Measurements from ENCODE around the gene SCEL.
"Not testable (repeated sequence)": the region's sequence is repeated elsewhere in the genome, so short reads cannot be mapped to it uniquely, and the experiment has no call there.

Gene SCEL

DNA sequence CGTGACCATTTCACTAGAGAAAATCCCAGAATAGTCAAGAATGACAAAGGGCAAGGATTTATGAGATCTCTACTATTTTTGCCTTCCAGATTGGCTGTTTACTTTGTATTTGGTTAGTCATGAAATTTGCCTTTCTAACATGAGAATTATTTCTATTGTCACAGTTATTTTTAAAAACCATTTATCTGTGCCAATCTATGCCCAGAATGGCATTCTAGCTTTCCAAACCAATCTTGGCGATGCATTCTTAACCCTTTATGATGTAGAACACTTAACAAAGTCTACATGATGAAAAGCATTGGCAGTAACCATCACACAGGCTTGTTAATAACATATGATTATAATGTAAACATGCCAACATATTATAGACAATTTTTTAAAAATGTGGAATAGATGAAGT is 65.2 kb downstream of the SCEL start:
- Histone ChIP-seq H3K9me3 (ENCODE audit: control insufficient read depth in 2 of 2, low read length in 2 of 2) (no peaks in the 10 kb centered on the region), H3K36me3 (ENCODE audit: control insufficient read depth in 2 of 2, insufficient read depth in 2 of 2, low read length in 2 of 2) (no peaks in the 10 kb centered on the region), H3K4me3 (ENCODE audit: low read length in 2 of 2) (no peak overlapping the region), H3K27ac (ENCODE audit: low read length) (no peak overlapping the region), H3K4me1 (ENCODE audit: control insufficient read depth, insufficient read depth, low read length) (no peaks in the 10 kb centered on the region), H3K9ac (ENCODE audit: low read length in 2 of 2) (no peak overlapping the region), H3K27me3 (ENCODE audit: control insufficient read depth in 1 of 2, insufficient read depth in 2 of 2, low read length in 2 of 2) (no peaks in the 10 kb centered on the region)

DNA sequence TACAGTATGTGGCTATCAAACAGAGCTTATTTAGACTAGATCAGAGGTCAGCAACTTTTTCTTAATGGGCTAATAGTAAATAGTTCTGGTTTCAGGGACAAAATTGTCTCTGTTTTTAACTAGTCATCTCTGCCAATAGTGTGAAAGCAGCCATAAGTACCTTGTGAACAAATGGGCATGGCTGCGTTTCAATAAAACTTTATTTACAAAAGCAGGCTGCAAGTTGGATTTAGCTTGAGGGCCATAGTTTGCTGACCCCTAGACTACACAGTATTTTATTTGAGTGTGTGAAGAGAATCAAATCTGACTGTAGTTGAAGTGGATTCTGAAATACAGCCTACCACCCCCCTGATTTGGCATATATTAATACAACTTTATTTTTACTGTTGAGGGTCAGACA is 75.6 kb downstream of the SCEL start:
- H3K9me3 ChIP-seq (ENCODE audit: control insufficient read depth in 2 of 2, low read length in 2 of 2), result no peaks in the 10 kb centered on the region
- no peaks in the 10 kb centered on the region for H3K4me1 ChIP-seq (ENCODE audit: control insufficient read depth, insufficient read depth, low read length)
- no peak overlapping the region for H3K9ac ChIP-seq (ENCODE audit: low read length in 2 of 2)
- H3K27ac ChIP-seq (ENCODE audit: low read length), result no peak overlapping the region
- H3K27me3 ChIP-seq (ENCODE audit: control insufficient read depth in 1 of 2, insufficient read depth in 2 of 2, low read length in 2 of 2), result no peaks in the 10 kb centered on the region
- no peak overlapping the region for H3K4me3 ChIP-seq (ENCODE audit: low read length in 2 of 2)
- no peaks in the 10 kb centered on the region for H3K36me3 ChIP-seq (ENCODE audit: control insufficient read depth in 2 of 2, insufficient read depth in 2 of 2, low read length in 2 of 2)

DNA sequence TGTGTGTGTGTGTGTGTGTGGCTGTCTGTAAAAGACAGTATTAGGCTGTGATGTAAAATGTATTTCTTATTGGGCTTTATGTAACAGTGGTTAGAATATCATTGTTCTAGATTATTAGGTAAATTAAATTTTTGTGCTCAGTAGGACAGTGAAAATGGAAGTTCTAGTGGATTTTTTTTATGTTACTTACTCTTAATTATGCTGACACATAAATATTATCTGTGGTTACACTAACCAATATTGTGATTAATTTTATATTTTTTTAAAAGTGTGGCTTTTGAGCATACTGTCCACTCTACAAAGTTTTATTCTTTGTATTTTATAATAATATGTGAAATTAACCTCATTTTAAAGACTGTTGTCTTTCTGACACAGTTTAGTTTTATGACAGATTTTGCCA is 80.5 kb downstream of the SCEL start:
- Histone ChIP-seq H3K27ac (ENCODE audit: low read length) (no peak overlapping the region), H3K27me3 (ENCODE audit: control insufficient read depth in 1 of 2, insufficient read depth in 2 of 2, low read length in 2 of 2) (no peaks in the 10 kb centered on the region), H3K36me3 (ENCODE audit: control insufficient read depth in 2 of 2, insufficient read depth in 2 of 2, low read length in 2 of 2) (no peaks in the 10 kb centered on the region), H3K4me3 (ENCODE audit: low read length in 2 of 2) (no peak overlapping the region), H3K9ac (ENCODE audit: low read length in 2 of 2) (no peak overlapping the region), H3K9me3 (ENCODE audit: control insufficient read depth in 2 of 2, low read length in 2 of 2) (no peaks in the 10 kb centered on the region), H3K4me1 (ENCODE audit: control insufficient read depth, insufficient read depth, low read length) (no peaks in the 10 kb centered on the region)

DNA sequence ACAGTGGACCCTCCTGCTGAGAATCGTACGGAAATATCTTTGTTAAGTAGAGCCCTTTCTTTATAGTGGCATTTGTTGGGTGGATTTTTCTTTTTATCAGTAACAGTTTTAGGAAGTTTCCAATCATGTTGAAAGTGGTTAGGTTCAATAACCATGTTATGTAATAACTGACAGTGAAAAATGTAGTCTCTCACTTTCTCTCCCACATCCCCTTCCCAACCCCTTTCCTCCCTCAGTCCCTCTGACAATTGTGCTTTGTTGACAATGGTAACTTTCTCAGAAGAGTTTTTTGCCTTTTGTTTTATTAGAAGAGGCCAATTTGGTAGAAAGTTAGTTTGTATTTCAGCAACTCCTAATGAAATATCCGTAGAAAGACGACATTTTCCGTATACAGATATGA is 84.1 kb downstream of the SCEL start:
- H3K27me3 ChIP-seq (ENCODE audit: control insufficient read depth in 1 of 2, insufficient read depth in 2 of 2, low read length in 2 of 2), result no peaks in the 10 kb centered on the region
- no peak overlapping the region for H3K9ac ChIP-seq (ENCODE audit: low read length in 2 of 2)
- H3K4me3 ChIP-seq (ENCODE audit: low read length in 2 of 2), result no peak overlapping the region
- no peaks in the 10 kb centered on the region for H3K9me3 ChIP-seq (ENCODE audit: control insufficient read depth in 2 of 2, low read length in 2 of 2)
- no peak overlapping the region for H3K27ac ChIP-seq (ENCODE audit: low read length)
- no peaks in the 10 kb centered on the region for H3K36me3 ChIP-seq (ENCODE audit: control insufficient read depth in 2 of 2, insufficient read depth in 2 of 2, low read length in 2 of 2)
- H3K4me1 ChIP-seq (ENCODE audit: control insufficient read depth, insufficient read depth, low read length), result no peaks in the 10 kb centered on the region

DNA sequence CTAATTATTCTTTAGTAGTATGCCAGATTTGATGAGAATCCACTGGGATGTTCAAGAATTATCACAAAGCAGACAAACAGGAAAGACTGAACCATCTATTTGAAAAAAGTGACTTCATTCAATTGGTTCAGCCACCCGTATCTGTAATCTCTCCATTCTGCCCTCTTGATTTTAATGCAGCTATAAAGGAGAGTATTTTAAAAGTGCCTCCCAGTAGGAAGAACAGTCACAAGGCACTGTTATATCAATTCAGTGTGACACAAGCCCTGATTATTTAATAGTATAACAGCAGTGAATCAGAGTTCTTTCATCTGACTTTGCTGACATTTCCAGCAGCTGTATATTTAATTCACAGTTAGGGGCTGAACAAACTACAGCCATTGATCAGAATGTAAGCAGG is 84.6 kb downstream of the SCEL start:
- H3K4me3 ChIP-seq (ENCODE audit: low read length in 2 of 2), result no peak overlapping the region
- no peaks in the 10 kb centered on the region for H3K36me3 ChIP-seq (ENCODE audit: control insufficient read depth in 2 of 2, insufficient read depth in 2 of 2, low read length in 2 of 2)
- no peaks in the 10 kb centered on the region for H3K27me3 ChIP-seq (ENCODE audit: control insufficient read depth in 1 of 2, insufficient read depth in 2 of 2, low read length in 2 of 2)
- H3K4me1 ChIP-seq (ENCODE audit: control insufficient read depth, insufficient read depth, low read length), result no peaks in the 10 kb centered on the region
- H3K27ac ChIP-seq (ENCODE audit: low read length), result no peak overlapping the region
- no peak overlapping the region for H3K9ac ChIP-seq (ENCODE audit: low read length in 2 of 2)
- H3K9me3 ChIP-seq (ENCODE audit: control insufficient read depth in 2 of 2, low read length in 2 of 2), result no peaks in the 10 kb centered on the region

DNA sequence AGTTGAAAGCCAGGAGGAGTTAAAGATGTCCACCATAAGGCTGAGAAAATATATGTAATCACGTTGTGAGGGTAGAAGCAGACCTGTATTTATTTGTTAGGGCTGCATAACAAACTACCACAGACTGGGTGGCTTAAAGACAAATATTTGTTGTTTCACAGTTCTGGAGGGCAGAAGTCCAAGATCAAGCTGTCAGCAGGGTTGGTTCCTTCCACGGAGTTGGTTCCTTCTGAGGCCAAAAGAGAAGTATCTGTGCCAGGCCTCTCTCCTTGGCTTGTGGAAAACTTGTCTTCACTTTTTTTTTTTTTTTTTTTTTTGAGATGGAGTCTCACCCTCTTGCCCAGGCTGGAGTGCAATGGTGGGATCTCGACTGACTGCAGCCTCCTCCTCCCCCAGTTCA is 88.3 kb downstream of the SCEL start:
- no peaks in the 10 kb centered on the region for H3K9me3 ChIP-seq (ENCODE audit: control insufficient read depth in 2 of 2, low read length in 2 of 2)
- H3K4me3 ChIP-seq (ENCODE audit: low read length in 2 of 2), result no peak overlapping the region
- H3K27ac ChIP-seq (ENCODE audit: low read length), result no peak overlapping the region
- no peaks in the 10 kb centered on the region for H3K4me1 ChIP-seq (ENCODE audit: control insufficient read depth, insufficient read depth, low read length)
- H3K36me3 ChIP-seq (ENCODE audit: control insufficient read depth in 2 of 2, insufficient read depth in 2 of 2, low read length in 2 of 2), result no peaks in the 10 kb centered on the region
- no peak overlapping the region for H3K9ac ChIP-seq (ENCODE audit: low read length in 2 of 2)
- H3K27me3 ChIP-seq (ENCODE audit: control insufficient read depth in 1 of 2, insufficient read depth in 2 of 2, low read length in 2 of 2), result no peaks in the 10 kb centered on the region

DNA sequence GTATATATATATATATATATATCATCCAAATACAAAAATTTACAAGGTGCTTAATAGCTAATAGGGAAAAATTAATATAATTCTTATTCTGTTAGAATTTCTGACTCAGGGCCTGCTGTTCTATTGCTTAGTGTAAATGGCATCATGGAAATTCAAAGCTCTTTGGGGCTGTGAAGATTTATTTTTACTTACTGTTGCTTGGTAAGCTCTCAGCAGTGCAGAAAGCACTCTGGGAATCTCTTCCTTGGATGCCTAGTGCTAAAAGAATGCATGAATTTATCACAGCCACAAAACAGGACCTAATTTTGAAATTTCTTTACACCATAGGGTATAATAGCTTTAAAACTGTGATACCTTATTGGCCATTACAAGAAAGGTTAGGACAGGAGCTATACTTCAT is 92.7 kb downstream of the SCEL start:
- no peaks in the 10 kb centered on the region for H3K9me3 ChIP-seq (ENCODE audit: control insufficient read depth in 2 of 2, low read length in 2 of 2)
- no peaks in the 10 kb centered on the region for H3K4me1 ChIP-seq (ENCODE audit: control insufficient read depth, insufficient read depth, low read length)
- H3K36me3 ChIP-seq (ENCODE audit: control insufficient read depth in 2 of 2, insufficient read depth in 2 of 2, low read length in 2 of 2), result no peaks in the 10 kb centered on the region
- no peak overlapping the region for H3K27ac ChIP-seq (ENCODE audit: low read length)
- no peak overlapping the region for H3K4me3 ChIP-seq (ENCODE audit: low read length in 2 of 2)
- no peaks in the 10 kb centered on the region for H3K27me3 ChIP-seq (ENCODE audit: control insufficient read depth in 1 of 2, insufficient read depth in 2 of 2, low read length in 2 of 2)
- H3K9ac ChIP-seq (ENCODE audit: low read length in 2 of 2), result no peak overlapping the region

DNA sequence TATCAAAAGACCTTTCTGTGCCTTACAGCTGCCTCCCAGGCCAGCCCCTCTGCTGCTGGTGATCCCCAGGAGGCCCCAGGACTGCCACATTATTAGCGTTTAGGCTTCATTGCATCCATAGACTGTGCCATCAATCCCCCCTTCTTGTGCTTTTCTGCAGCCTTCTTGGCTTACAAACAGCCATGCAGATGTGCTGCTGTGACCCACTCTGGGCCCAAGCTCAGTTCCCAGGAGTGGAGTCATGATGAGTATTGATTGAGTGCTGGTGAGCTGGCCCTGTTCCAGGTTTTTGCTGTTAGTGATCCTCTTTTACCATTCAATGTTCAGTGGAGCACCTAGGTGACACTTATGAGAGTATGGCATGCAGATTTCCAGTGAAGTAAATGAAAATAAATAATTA is 102.1 kb downstream of the SCEL start:
- Histone ChIP-seq H3K9me3 (ENCODE audit: control insufficient read depth in 2 of 2, low read length in 2 of 2) (no peaks in the 10 kb centered on the region), H3K27ac (ENCODE audit: low read length) (no peak overlapping the region), H3K9ac (ENCODE audit: low read length in 2 of 2) (no peak overlapping the region), H3K27me3 (ENCODE audit: control insufficient read depth in 1 of 2, insufficient read depth in 2 of 2, low read length in 2 of 2) (no peaks in the 10 kb centered on the region), H3K4me1 (ENCODE audit: control insufficient read depth, insufficient read depth, low read length) (no peaks in the 10 kb centered on the region), H3K36me3 (ENCODE audit: control insufficient read depth in 2 of 2, insufficient read depth in 2 of 2, low read length in 2 of 2) (no peaks in the 10 kb centered on the region), H3K4me3 (ENCODE audit: low read length in 2 of 2) (no peak overlapping the region)

DNA sequence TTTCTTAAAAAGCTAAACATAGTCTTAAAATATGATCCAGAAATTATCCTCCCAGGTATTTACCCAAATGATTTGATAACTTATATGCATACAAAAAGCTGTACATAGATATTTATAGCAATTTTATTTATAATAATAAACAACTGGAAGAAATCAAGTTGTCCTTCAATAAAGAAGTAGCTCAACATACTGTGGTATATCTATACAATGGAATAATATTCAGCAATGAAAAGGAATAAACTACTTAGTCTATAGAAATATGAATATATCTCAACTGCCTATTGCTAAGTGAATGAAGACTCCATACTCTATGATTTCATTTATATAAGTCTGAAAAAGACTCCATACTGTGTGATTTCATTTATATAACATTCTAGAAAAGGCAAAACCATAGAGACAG is 114.9 kb downstream of the SCEL start:
- Histone ChIP-seq H3K27ac (ENCODE audit: low read length) (no peak overlapping the region), H3K27me3 (ENCODE audit: control insufficient read depth in 1 of 2, insufficient read depth in 2 of 2, low read length in 2 of 2) (no peaks in the 10 kb centered on the region), H3K4me3 (ENCODE audit: low read length in 2 of 2) (no peak overlapping the region), H3K9me3 (ENCODE audit: control insufficient read depth in 2 of 2, low read length in 2 of 2) (peaks cover 0 to 4% of the 10 kb centered on the region in 2 donors), H3K9ac (ENCODE audit: low read length in 2 of 2) (no peak overlapping the region), H3K36me3 (ENCODE audit: control insufficient read depth in 2 of 2, insufficient read depth in 2 of 2, low read length in 2 of 2) (no peaks in the 10 kb centered on the region), H3K4me1 (ENCODE audit: control insufficient read depth, insufficient read depth, low read length) (no peaks in the 10 kb centered on the region)

DNA sequence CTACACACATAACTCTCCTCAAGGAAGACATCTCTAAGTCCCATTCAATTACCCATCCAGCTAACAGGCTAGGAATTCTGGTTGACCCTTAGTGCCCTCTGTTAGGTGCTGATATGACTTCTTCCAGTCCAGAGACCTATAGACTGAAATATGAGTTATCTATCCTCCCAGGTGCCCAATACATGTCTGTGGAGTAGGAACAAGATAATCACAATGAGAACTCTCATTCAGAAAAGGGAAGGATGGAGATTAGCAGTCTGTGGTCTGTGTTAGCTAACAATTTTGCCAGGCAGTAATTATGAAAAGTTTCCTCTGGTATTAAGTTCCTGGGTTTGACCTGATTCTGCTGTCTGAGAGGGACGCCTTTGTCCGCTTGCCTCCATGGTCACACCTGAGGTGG is 117.8 kb downstream of the SCEL start:
- Histone ChIP-seq H3K27me3 (ENCODE audit: control insufficient read depth in 1 of 2, insufficient read depth in 2 of 2, low read length in 2 of 2) (no peaks in the 10 kb centered on the region), H3K27ac (ENCODE audit: low read length) (no peak overlapping the region), H3K9me3 (ENCODE audit: control insufficient read depth in 2 of 2, low read length in 2 of 2) (peaks cover 0 to 4% of the 10 kb centered on the region in 2 donors), H3K36me3 (ENCODE audit: control insufficient read depth in 2 of 2, insufficient read depth in 2 of 2, low read length in 2 of 2) (no peaks in the 10 kb centered on the region), H3K4me3 (ENCODE audit: low read length in 2 of 2) (no peak overlapping the region), H3K4me1 (ENCODE audit: control insufficient read depth, insufficient read depth, low read length) (no peaks in the 10 kb centered on the region), H3K9ac (ENCODE audit: low read length in 2 of 2) (no peak overlapping the region)

DNA sequence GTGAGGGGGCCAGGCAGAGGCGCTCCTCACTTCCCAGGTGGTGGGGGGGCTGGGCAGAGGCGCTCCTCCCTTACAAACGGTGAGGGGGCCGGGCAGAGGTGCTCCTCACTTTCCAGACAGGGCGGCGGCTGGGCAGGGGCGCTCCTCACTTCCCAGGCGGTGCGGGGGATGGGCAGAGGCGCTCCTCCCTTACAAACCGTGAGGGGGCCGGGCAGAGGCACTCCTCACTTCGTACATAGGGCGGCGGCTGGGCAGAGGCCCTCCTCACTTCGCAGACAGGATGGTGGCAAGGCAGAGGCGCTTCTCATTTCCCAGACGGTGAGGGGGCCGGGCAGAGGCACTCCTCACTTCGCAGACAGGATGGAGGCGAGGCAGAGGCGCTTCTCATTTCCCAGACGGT is 124.5 kb downstream of the SCEL start:
- H3K9ac ChIP-seq (ENCODE audit: low read length in 2 of 2); H3K4me1 ChIP-seq (ENCODE audit: control insufficient read depth, insufficient read depth, low read length); H3K36me3 ChIP-seq (ENCODE audit: control insufficient read depth in 2 of 2, insufficient read depth in 2 of 2, low read length in 2 of 2); H3K9me3 ChIP-seq (ENCODE audit: control insufficient read depth in 2 of 2, low read length in 2 of 2); H3K27me3 ChIP-seq (ENCODE audit: control insufficient read depth in 1 of 2, insufficient read depth in 2 of 2, low read length in 2 of 2); H3K4me3 ChIP-seq (ENCODE audit: low read length in 2 of 2); H3K27ac ChIP-seq (ENCODE audit: low read length): not testable (repeated sequence)

DNA sequence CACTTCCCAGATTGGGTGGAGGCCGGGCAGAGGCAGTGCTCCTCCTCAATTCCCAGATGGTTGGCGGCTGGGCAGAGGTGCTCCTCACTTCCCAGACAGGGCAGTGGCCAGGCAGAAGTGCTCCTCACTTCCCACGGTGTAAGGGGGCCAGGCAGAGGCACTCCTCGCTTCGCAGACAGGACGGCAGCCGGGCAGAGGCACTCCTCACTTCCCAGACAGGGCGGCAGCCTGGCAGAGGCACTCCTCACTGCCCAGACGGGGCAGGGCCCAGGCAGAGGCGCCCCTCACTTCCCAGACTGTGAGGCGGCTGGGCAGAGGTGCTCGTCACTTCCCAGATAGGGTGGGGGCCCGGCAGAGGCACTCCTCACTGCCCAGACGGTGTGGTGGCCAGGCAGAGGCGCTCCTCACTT is 125.3 kb downstream of the SCEL start:
- Histone ChIP-seq H3K4me3 (ENCODE audit: low read length in 2 of 2) (no peak overlapping the region), H3K9me3 (ENCODE audit: control insufficient read depth in 2 of 2, low read length in 2 of 2) (no peaks in the 10 kb centered on the region), H3K9ac (ENCODE audit: low read length in 2 of 2) (no peak overlapping the region), H3K4me1 (ENCODE audit: control insufficient read depth, insufficient read depth, low read length) (no peaks in the 10 kb centered on the region), H3K27me3 (ENCODE audit: control insufficient read depth in 1 of 2, insufficient read depth in 2 of 2, low read length in 2 of 2) (no peaks in the 10 kb centered on the region), H3K27ac (ENCODE audit: low read length) (no peak overlapping the region), H3K36me3 (ENCODE audit: control insufficient read depth in 2 of 2, insufficient read depth in 2 of 2, low read length in 2 of 2) (no peaks in the 10 kb centered on the region)
